GM21619 (cell line): ENCODE results near the gene SLC22A1.

Experiments
- ATAC-seq: cut with Tn5 transposase; IDR thresholded peaks from one replicate; pipeline ENCODE4 v1.9.1; 2021; ENCODE audit not compliant: unreplicated experiment

Gene SLC22A1

DNA sequence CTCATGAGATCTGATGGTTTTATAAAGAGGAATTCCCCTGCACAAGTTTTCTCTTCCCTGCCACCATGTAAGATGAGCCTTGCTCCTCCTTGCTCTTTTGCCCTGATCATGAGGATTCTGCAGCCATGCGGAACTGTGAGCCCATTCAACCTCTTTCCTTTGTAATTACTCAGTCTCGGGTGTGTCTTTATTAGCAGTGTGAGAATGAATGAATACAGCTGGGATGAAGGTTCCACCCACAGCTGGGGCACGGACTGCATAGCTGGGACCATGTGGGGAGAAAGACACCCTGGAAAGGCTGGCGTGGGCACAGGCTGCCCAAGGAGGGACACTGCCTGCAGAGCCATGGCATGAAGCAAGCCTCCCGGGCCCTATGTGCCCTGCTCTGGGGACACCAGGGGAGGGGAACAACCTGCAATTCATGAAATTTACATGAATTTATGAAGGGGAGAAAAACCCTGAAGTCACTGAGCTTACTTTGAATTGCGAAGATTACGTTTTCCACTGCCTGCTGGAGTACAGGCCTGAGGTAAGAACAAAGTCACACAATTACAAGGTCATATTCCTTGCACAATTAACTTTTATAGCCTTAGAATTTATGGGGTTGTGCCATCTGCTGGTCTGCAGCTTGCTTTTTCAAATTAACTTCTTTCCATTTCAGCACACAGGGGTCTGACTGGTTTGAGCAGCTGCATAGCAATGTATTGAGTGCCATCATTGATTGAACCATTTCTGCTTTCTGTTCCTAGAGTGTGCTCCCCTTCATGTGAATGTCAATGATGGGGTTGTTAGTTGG lies 46.2 kb downstream of the SLC22A1 start:
- ATAC-seq: no peak

DNA sequence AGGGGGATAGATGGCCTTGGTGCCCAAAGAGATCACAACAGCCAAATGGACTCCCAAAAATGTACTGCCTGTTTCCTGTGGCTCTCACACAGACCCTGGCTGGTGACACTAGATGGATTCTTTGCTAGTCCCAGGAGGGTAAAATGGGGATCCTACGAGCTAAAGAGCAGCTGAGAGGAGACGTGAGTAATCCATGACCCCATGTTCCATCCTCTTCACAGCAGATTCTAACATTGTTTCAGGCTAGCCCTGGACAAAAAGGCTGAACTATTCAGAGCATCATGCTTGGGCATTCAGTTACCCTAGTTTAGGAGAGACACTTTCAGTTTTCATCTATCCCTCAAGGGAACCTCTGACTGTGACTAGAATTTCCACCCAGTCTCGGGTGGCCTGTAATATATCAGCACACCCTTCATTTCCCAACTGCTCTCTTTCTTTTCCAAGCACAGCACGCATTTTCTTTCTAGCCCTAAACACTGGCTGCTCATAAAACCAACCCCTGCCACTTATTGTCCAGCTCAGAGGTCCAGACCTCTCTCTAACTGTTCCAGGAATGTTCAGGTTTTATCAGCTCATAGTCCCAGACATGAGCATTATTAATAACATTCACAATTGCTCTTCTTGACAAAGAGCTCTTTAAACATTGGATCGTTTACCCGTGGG lies 48.5 kb downstream of the SLC22A1 start:
- ATAC-seq: no peak

GRCh38 chr6:160172704-160173103 lies 51.1 kb downstream of the SLC22A1 start:
- ATAC-seq: no peak

GRCh38 chr6:160173806-160174527 lies 52.4 kb downstream of the SLC22A1 start:
- no peak for ATAC-seq

DNA sequence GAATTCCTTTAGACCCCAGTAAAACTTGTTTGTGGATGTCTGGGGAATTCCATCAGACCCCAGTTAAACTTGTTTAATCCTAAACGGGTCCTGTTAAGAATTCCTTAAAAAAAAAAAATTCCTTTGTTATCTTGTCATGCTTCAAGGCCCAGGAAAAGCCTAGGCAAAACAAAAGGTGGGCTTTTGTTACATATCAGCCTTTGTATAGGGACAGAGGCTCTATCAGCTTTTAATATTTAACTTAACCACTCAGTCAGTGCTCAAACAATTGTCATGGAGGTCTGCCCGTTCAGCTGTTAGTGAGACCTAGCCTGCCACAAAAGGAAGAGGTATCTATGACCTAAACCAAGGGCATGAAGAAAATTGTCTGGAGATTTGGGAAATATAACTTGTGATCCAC lies 53.1 kb downstream of the SLC22A1 start:
- no peak for ATAC-seq

DNA sequence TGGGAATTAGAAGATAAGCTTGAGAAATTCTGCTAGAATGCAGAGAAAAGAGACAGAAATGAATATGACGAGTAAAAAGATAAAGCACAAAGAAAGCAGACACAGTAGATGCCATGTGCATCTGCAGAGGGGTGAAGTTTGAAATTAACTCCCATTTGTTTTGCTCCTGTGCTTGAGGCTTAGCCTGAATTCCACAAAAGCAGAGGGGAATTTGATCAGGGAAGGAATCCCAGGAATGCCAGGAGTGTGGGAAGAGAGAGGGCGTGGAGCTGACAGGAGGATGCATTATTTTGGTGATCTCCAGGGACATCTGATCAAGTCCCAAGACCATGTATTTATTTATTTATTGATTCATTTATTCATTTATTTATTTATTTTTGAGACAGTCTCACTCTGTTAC lies 55.6 kb downstream of the SLC22A1 start:
- no peak for ATAC-seq

GRCh38 chr6:160178271-160178670 lies 56.7 kb downstream of the SLC22A1 start:
- ATAC-seq: no peak

GRCh38 chr6:160180706-160181105 lies 59.1 kb downstream of the SLC22A1 start:
- no peak for ATAC-seq

- ATAC-seq: no peak
These were observed 67.2 kb downstream of the SLC22A1 start for GRCh38 chr6:160188773-160189172.

GRCh38 chr6:160190081-160190480 lies 68.5 kb downstream of the SLC22A1 start:
- no peak for ATAC-seq

DNA sequence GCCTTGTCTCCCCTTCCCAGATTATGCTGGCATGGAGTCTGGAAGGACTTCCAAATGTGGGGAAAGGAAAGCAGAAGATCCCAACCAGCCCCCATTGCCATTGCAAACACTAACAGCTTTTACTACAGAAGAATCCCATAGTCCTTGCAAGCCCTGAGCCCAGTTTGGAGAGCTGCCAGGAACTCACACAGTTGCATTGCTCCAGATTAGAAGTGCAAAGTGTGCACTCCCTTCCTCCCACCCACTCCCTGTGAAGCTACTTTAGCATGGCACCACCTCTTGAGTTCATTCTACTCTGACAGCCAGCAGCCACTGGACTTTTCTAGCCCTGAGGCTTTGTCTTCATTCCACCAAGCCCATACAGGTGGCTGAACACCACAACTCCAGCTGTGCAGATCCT lies 69.4 kb downstream of the SLC22A1 start:
- no peak for ATAC-seq

DNA sequence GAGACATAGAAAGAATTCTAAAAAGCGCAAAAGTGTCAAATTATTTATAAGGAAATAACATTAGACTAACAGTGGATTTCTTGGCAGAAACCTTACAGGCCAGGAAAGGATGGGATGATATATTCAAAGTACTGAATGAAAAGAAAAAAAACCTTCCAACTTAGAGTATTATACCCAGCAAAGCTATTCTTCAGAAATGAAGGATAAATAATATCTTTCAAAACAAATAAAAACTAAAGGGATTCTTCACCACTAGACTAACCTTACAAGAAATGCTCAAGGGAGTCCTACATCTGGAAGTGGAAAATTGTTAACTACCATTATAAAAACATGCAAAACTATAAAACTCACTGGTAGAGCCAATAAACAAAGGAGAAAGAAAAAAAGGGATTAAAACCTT lies 71.2 kb downstream of the SLC22A1 start:
- no peak for ATAC-seq

GRCh38 chr6:160194808-160195207 lies 73.2 kb downstream of the SLC22A1 start:
- ATAC-seq: no peak

DNA sequence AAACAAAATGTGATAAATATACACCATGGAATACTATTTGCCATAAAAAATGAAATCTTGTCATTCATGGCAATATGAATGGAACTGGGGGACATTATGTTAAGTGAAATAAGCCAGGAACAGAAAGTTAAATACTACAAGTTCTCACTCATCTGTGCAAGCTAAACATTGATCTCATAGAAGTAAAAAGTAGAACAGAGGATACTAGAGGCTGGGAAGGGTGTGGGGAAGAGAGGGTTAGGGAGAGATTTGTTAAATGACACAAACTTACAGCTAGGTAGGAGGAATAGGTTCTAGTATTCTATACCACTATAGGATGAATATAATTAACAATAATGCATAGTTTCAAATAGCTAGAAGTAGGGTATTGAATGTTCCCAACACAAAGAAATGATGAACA lies 76.0 kb downstream of the SLC22A1 start:
- ATAC-seq: no peak

GRCh38 chr6:160198606-160199211 lies 77.1 kb downstream of the SLC22A1 start:
- peak; percentile 95 for ATAC-seq

DNA sequence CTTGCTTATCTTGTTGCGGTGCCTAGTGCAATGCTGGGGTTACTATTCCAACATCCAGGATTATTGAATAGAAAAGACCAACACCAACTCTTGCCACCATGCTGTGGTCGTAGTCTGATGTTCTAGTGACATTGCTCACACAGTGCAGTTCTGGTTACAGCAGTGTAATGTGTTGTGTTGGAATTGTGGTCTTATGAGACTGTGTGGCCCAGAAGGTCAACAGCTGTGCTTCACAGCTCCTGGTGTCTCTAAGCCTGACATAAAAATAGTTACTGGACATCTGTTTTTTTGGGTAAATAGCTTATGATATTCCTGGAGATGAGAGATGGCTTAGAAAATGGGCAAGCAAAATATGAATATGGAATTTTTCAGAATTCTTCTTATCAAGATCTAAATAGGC lies 79.4 kb downstream of the SLC22A1 start:
- ATAC-seq: no peak

- ATAC-seq: no peak
These were observed 80.8 kb downstream of the SLC22A1 start for GRCh38 chr6:160202411-160202810.

GRCh38 chr6:160203076-160203475 lies 81.5 kb downstream of the SLC22A1 start:
- no peak for ATAC-seq

GRCh38 chr6:160203522-160203921 lies 81.9 kb downstream of the SLC22A1 start:
- ATAC-seq: no peak

- no peak for ATAC-seq
These were observed 82.3 kb downstream of the SLC22A1 start for GRCh38 chr6:160203953-160204352.

GRCh38 chr6:160204710-160205109 lies 83.1 kb downstream of the SLC22A1 start:
- no peak for ATAC-seq

DNA sequence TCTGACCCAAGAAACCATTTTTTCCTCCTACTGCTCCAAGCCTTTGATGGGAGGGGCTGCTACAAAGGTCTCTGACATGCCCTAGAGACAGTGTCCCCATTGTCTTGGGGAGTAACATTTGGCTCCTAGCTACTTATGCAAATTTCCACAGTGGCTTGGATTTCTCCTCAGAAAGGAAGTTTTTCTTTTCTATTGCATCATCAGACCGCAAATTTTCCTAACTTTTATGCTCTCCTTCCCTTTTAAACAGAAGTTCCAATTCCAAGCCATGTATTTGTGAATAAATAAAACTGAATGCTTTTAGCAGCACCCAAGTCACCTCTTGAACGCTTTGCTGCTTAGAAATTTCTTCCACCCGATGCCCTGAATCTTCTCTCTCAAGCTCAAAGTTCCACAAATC lies 86.0 kb downstream of the SLC22A1 start:
- ATAC-seq: no peak
